ENCODE measurements around the gene GRIN2C. TPM values are rescaled to one million over a fixed set of nuclear protein-coding genes. Genes with fewer than 3 reads are reported as not detected.

The GRIN2C gene
- total RNA-seq, 1 donor = under 0.01 TPM

DNA sequence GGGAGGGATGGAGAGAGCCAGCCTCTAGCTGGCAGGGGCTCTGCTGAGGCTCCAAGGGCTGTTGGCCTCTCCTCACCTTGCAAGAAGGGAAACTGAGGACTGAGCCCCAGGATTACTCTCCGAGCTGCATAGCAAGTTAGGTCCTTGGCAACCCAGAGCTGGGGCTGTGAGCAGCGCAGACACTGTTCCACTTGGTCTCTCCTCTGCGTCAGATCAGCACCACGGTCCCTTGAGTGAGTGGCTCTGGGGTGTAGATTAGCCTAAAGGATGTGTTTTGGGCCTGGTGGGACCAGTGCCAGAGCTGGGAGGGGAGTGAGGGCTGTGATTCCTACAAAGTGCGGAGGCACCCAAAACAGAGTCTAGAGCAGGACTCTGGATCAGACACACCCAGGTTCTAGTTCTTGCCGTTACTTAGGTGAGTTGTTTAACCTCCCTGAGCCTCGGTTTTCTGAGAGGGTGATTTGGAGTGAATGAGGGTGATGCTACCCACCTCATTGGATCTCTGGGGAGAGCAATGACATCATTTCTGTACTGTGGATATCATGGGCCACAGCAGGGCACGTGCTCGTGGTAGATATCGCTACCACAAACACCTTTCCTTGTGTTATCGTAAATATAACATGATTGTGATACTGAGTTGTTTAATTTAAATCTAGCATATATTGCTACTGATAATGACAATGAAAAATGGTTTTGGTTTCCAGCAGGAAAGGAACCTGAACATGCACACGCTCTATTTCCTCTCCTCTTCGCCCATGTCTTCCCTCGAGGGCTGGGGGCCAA lies 41.9 kb upstream of the GRIN2C start:
- DNase-seq (ENCODE audit: low read depth) = no peak
- no peak overlapping the region for H3K4me3 ChIP-seq (ENCODE audit: low read depth, low read length)
- TF ChIP-seq, protein P1, sequence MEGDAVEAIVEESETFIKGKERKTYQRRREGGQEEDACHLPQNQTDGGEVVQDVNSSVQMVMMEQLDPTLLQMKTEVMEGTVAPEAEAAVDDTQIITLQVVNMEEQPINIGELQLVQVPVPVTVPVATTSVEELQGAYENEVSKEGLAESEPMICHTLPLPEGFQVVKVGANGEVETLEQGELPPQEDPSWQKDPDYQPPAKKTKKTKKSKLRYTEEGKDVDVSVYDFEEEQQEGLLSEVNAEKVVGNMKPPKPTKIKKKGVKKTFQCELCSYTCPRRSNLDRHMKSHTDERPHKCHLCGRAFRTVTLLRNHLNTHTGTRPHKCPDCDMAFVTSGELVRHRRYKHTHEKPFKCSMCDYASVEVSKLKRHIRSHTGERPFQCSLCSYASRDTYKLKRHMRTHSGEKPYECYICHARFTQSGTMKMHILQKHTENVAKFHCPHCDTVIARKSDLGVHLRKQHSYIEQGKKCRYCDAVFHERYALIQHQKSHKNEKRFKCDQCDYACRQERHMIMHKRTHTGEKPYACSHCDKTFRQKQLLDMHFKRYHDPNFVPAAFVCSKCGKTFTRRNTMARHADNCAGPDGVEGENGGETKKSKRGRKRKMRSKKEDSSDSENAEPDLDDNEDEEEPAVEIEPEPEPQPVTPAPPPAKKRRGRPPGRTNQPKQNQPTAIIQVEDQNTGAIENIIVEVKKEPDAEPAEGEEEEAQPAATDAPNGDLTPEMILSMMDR (IDR thresholded peaks at IDR 0.05; ENCODE audit: insufficient read depth, low read depth, low read length) = no peak

DNA sequence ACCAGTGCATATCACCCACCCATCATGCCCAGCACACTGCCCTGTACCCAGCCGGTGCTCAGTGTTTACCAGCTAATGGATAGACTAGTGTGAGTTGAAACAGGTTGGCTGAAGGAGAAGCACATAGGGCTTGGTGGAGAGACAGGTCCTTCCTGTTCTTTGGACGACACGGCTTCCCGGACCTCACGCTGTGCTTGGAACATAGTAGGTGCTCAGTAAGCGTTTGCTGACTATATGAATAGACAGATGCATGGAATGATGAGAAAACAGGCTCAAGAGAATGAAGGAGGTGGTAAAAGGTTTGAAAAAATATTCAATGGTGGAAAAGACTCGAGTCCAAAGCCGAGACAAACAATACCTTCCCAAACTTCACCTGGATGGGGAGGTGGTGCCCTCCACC lies 40.5 kb upstream of the GRIN2C start:
- DNase-seq (ENCODE audit: low read depth) = no peak
- TF ChIP-seq, protein P1 (IDR thresholded peaks at IDR 0.05; ENCODE audit: insufficient read depth, low read depth, low read length) = no peak
- H3K4me3 ChIP-seq (ENCODE audit: low read depth, low read length) = no peak overlapping the region

DNA sequence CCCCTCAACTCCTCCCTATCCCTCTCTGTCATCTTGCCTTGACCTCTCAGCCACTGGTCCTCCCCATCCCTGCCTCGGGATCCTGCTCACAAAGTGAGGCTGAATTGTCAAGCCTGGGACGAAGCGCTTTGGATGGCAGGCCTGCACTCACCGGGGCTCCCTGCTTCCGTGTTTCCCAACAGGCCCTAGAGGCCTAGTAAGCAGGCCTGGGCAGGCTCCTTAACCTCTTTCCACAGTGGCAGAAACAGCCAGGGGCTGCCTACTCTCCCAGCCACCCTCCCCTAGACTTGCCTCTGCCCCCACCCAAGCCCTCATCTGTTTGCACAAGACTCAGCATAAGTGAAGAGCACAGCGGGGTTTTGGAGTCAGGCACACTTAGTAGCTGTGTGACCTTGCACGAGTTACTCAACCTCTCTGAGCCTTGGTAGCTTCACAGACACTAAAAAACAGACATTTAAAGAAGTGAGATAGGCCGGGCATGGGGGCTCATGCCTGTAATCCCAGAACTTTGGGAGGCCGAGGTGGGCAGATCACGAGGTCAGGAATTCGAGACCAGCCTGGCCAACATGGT lies 38.8 kb upstream of the GRIN2C start:
- TF ChIP-seq, protein P1 (IDR thresholded peaks at IDR 0.05; ENCODE audit: insufficient read depth, low read depth, low read length) = no peak
- H3K4me3 ChIP-seq (ENCODE audit: low read depth, low read length) = no peak overlapping the region
- DNase-seq (ENCODE audit: low read depth) = no peak

DNA sequence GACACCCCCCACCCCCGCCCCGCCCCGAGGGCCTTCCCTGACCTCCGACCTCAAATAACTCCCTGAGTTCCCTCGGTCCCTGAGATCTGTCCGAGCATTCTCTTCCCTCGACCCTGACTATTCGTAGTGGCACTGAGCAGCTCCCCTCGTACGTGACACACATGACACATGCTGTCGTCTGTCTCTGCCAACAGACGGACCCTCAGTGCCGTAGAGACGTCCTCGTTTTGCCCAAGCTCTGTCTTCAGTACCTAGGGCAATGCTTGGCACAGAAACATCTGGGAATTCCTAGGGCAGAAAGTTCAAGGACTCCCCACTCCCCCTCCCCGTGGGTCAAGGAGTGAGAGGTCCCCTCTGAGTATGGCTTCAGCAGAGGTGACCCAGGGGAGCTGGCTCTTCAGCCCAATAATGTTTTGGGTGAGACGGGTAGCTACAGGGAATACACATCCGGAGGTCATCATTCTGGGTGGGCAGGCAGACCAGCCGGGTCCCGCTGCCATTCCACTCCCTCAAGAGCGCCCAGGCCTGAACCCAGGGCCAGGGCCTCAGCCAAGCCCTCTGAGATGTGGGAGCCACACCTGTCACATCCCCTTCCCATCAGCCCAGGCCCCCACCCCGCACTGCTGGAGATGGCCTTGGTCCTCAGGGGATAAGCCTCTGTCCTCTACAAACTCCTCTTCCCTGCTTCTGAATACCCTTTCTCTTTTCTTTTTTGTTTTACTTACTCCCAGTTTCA lies 34.4 kb upstream of the GRIN2C start:
- no peak for DNase-seq (ENCODE audit: low read depth)
- H3K4me3 ChIP-seq (ENCODE audit: low read depth, low read length) = no peak overlapping the region
- TF ChIP-seq, protein P1 (IDR thresholded peaks at IDR 0.05; ENCODE audit: insufficient read depth, low read depth, low read length) = no peak

DNA sequence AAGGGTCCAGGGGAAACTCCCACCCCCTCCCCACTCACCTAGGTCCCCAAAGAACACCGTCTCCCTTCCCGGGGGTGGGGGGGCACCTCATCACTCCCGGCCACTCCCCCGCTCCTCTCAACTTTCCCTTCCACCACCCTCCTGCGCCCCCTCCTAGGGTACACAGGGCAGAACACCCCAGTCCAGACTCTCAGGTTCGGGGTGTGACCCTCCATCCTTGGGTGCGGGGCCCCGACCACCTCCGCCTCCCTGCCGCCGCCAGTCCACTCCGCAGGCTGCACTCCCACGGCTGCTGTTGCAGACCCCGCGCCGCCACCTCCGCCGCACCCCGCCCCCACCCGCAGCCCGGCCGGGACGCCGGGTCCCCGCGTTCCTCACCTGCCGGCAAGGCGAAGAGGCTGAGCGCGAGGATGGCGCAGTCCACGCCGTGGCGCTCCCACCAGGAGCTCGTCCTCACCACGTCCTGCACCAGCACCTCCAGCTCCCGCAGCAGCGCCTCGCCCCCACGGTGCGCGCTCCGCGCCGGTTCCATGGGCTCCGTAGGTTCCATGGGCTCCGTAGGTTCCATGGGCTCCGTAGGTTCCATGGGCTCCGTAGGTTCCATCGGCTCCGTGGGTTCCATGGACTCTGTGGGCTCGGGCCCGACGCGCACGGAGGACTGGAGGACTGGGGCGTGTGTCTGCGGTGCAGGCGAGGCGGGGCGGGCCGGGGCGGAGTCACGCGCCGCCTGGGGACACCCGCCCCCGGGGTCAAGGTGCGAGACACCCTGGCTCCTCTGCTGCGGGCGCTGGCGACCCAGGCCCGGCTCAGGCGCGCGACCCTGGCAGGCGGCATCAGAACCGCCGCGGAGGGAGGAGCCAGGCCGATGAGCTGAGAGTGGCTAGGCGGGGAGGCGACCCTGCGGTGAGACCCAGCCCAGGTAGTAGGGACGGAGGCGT lies 33.6 kb upstream of the GRIN2C start, which contains the start of gene FADS6:
FADS6 (minus strand) TSS at position 660 of the 938 bp plus-strand sequence; CDS start at position 622, 38 bp downstream.
- no peak within 1 kb of the TSS for H3K4me3 ChIP-seq (ENCODE audit: low read depth, low read length)
- DNase-seq (ENCODE audit: low read depth) = no peak
- TF ChIP-seq, protein P1 (IDR thresholded peaks at IDR 0.05; ENCODE audit: insufficient read depth, low read depth, low read length) = no peak
